Measurements from ENCODE around the gene ATP6V1G1.

DNA sequence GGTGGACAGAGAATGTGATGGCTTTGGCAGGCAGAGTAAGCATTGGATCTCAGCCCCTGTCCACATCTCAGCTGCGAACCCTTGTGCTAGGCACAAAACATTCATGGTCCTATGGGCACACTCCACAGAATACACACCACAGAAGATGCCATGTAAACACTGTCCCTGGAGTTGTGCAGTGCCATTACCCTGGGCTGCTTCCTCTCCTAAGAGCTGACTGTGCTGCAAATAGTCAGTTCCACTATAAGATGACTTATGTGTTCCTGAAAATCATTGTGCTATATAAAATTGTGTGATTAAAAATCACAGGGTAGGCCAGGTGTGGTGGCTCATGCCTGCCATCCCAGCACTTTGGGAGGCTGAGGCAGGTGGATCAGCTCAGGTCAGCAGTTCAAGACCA is 31.9 kb upstream of the ATP6V1G1 start:
- TF ChIP-seq EZH2 (IDR thresholded peaks at IDR 0.05; ENCODE audit: insufficient read depth, poor library complexity, severe bottlenecking) = no peak
- TF ChIP-seq EZH2phosphoT487 (IDR thresholded peaks at IDR 0.05; ENCODE audit: insufficient read depth, low read depth) = no peak

Measured in GM23248 (cell line).